GM21526 (cell line): ENCODE data around the gene DIPK1C.

ENCODE experiments used
- ATAC-seq: cut with Tn5 transposase; IDR thresholded peaks from one replicate; pipeline ENCODE4 v1.9.1; 2021; ENCODE audit warnings: moderate library complexity; ENCODE audit not compliant: unreplicated experiment, low FRiP score

Gene DIPK1C

GRCh38 chr18:74486119-74486849, 29.2 kb upstream of the DIPK1C start:
- ATAC-seq, result no peak

- no peak for ATAC-seq
Measured at GRCh38 chr18:74482697-74483096, 25.6 kb upstream of the DIPK1C start.

GRCh38 chr18:74480149-74480651, 23.1 kb upstream of the DIPK1C start:
- no peak for ATAC-seq

GRCh38 chr18:74479486-74480148, 22.5 kb upstream of the DIPK1C start:
- no peak for ATAC-seq

GRCh38 chr18:74478880-74479279, 21.8 kb upstream of the DIPK1C start:
- no peak for ATAC-seq

GRCh38 chr18:74478316-74478715, 21.2 kb upstream of the DIPK1C start:
- ATAC-seq, result no peak

GRCh38 chr18:74477771-74478170, 20.7 kb upstream of the DIPK1C start:
- ATAC-seq, result no peak

- ATAC-seq, result no peak
Measured at GRCh38 chr18:74476140-74476539, 19.0 kb upstream of the DIPK1C start.

GRCh38 chr18:74473976-74474640, 17.0 kb upstream of the DIPK1C start:
- no peak for ATAC-seq

- no peak for ATAC-seq
Measured at GRCh38 chr18:74472312-74472711, 15.2 kb upstream of the DIPK1C start.

- ATAC-seq, result no peak
Measured at GRCh38 chr18:74468547-74469061, 11.5 kb upstream of the DIPK1C start.

GRCh38 chr18:74465775-74466174, 8.7 kb upstream of the DIPK1C start:
- no peak for ATAC-seq

GRCh38 chr18:74463983-74464382, 6.9 kb upstream of the DIPK1C start:
- no peak for ATAC-seq

GRCh38 chr18:74463254-74463653, 6.1 kb upstream of the DIPK1C start:
- ATAC-seq, result no peak

GRCh38 chr18:74460825-74461224, 3.7 kb upstream of the DIPK1C start:
- no peak for ATAC-seq

- ATAC-seq, result no peak
Measured at GRCh38 chr18:74459889-74460288, 2.8 kb upstream of the DIPK1C start.

GRCh38 chr18:74457725-74458421, 765 bp upstream of the DIPK1C start:
- no peak for ATAC-seq

- ATAC-seq, result no peak
Measured at GRCh38 chr18:74456349-74457042, 612 bp downstream of the DIPK1C start.

GRCh38 chr18:74456017-74456348, 1.1 kb downstream of the DIPK1C start:
- no peak for ATAC-seq

GRCh38 chr18:74455386-74455785, 1.7 kb downstream of the DIPK1C start:
- no peak for ATAC-seq
